ENCODE measurements around the gene PDE1A. TPM values are rescaled to one million over a fixed set of nuclear protein-coding genes. Genes with fewer than 3 reads are reported as not detected.

The PDE1A gene
- total RNA-seq, 1 donor from 2014 or later: 11.4 TPM

DNA sequence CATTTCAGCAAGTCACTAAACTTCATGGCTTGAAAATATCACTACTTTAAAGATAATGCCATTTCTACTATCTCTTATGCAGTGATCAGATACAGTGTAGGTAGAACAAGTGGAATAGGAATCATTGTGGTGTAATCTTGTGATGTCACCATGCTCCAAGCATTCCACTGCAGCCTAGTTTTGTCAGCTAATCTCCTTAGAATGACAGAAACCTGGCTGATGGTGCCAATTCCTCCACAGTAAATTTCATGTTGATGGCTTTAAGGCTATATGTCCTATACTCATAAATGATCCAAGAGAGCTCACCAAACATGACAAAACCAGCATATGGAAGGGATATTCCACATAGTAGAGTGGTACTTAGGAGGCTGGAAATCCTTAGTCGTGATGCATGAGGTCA lies 184.9 kb downstream of the PDE1A start:
- DNase-seq: no peak
- intact Hi-C loops (cut with DNase I): no loop called here
- ATAC-seq (ENCODE audit: poor library complexity): peak; percentile 39

DNA sequence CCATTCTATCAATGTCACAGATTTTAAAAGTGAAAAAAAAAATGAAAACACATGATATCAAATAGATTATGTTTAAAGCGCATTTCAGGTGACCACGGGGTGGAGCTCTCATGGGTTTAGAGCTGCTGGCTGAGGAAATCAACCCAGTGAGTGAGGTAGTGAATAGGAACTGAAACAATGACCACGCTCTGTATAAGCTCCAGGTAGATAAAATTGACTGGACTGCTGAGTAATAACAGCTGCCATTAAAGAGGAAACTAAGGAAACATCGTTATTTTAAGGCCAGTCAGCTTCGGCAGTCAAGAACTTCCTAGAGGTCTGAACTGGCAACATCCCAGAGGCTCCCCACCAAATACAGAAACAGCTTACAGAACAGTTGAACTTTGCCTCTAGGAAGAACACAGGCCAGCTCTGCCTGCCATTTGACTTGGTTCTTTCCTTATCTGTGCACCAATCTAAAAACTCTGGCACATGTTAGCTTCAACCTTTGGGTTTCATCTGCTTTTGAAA lies 185.9 kb downstream of the PDE1A start:
- intact Hi-C loops (cut with DNase I): no loop called here
- ATAC-seq (ENCODE audit: poor library complexity) (peak; percentile 67), DNase-seq (no peak)

DNA sequence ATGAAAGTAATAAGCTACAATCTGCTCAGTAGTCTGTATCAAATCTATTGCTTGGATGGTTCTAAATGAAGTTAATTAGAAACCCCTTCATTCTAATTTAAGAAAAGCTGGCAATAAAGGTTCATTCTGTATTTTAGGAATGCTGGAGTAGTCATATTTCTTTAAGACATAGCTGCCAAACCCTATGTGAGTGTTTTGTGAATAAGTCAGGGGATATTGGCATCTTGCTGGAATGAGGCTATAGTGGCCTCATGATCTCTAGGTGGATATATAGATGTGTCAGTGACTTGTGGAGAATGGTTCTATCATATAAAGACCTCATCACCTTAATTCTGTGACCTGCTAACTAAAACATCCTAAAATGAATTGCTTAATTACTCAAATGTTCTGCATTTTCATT lies 196.3 kb downstream of the PDE1A start:
- DNase-seq (no peak), ATAC-seq (ENCODE audit: poor library complexity) (no peak)
- intact Hi-C loops (cut with DNase I): no loop called here

GRCh38 chr2:182229297-182229696 lies 197.5 kb downstream of the PDE1A start:
- intact Hi-C loops (cut with DNase I): no loop called here
- ATAC-seq (ENCODE audit: poor library complexity) (no peak), DNase-seq (no peak)

- no peak for DNase-seq
- ATAC-seq (ENCODE audit: poor library complexity): no peak
- intact Hi-C loops (cut with DNase I): no loop called here
These were observed 198.1 kb downstream of the PDE1A start for GRCh38 chr2:182228741-182229140.

GRCh38 chr2:182228073-182228473 lies 198.8 kb downstream of the PDE1A start:
- no peak for DNase-seq
- intact Hi-C loops (cut with DNase I): no loop called here
- peak; percentile 85 for ATAC-seq (ENCODE audit: poor library complexity)

GRCh38 chr2:182226807-182227206 lies 200.0 kb downstream of the PDE1A start:
- ATAC-seq (ENCODE audit: poor library complexity): no peak
- intact Hi-C loops (cut with DNase I): no loop called here
- DNase-seq: no peak

GRCh38 chr2:182224669-182225068 lies 202.2 kb downstream of the PDE1A start:
- DNase-seq (no peak), ATAC-seq (ENCODE audit: poor library complexity) (peak; percentile 66)
- intact Hi-C loops (cut with DNase I): no loop called here

DNA sequence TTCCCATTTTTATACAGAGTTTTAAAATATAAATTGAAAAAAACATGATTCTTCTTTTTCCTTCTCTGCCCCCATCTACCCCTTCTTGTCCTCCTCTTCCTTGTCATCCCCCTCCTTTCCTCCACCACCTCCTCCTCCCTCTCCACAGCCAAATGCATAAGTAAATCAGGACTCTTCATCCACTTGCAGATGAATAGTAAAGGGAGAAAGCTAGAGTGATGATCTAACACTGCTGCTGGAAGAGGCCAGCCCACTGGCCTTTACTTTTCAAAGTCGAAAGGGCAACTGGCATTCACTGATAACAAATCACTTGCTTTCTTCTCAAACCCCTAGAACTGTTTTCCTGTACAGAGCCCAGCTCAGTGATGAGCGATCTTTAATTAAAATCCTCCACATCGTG lies 205.8 kb downstream of the PDE1A start:
- intact Hi-C loops (cut with DNase I): no loop called here
- no peak for ATAC-seq (ENCODE audit: poor library complexity)
- no peak for DNase-seq

- ATAC-seq (ENCODE audit: poor library complexity) (no peak), DNase-seq (no peak)
- intact Hi-C loops (cut with DNase I): no loop called here
These were observed 206.5 kb downstream of the PDE1A start for GRCh38 chr2:182220335-182220734.

DNA sequence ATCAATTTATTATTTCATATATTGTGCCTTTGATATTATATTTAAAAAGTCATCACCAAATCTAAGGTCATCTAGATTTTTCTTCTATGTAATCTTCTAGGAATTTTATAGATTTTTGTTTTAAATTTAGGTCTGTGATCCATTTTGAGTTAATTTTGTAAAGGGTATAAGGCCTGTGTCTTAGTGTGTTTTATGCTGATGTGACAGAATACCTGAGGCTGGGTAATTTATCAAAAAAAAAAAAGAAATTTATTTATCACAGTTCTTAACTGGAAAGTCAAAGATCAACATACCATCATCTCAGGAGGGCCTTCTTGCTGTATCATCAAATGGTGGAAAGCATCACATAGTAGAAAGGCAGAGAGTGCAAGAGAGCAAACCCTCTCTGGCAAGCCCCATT lies 216.2 kb downstream of the PDE1A start:
- DNase-seq (no peak), ATAC-seq (ENCODE audit: poor library complexity) (no peak)
- intact Hi-C loops (cut with DNase I): no loop called here

DNA sequence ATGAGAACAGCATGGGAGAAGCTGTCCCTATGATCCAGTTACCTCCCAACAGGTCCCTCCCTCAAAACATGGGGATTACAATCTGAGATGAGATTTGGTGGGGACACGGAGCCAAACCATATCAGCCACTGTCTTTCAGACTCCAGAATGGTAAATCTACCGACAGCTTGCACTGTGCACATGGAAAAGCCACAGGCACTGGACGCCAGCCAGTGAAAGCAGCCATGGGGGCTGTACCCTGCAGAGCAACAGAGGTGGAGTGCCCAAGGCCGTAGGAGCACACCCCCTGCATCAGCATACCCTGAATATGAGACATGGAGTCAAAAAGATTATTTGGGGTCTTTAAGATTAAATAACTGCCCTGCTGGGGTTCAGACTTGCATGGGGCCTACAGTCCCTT lies 218.4 kb downstream of the PDE1A start:
- DNase-seq: no peak

DNA sequence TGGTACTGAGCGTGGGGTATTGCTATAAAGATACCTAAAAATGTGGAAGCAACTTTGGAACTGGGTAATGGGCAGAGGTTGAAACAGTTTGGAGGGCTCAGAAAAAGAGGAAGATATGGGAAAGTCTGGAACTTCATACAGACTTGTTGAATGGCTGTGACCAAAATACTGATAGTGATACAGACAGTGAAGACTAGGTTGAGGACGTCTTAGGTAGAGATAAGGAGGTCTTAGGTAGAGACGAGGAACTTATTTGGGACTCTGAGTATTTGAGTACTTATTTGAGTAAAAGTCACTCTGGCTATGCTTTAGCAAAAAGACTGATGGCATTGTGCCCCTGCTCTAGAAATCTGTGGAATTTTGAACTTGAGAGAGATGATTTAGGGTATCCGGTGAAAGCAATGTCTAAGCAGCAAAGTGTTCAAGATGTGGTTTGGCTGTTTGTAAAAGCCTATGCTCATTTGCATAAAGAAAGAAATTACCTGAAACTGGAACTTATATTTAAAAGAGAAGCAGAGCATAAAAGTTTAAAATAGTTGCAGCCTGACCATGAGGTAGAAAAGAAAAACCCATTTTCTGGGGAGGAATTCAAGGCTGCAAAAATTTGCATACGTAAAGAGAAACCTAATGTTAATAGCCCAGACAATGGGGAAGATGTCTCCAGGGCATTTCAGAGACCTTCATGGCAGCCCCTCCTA lies 219.6 kb downstream of the PDE1A start:
- DNase-seq (no peak), ATAC-seq (ENCODE audit: poor library complexity) (no peak)
- intact Hi-C loops (cut with DNase I): no loop called here

More for the DNA sequence above, 218.4 kb downstream of the PDE1A start:
- intact Hi-C loops (cut with DNase I): no loop called here
- no peak for ATAC-seq (ENCODE audit: poor library complexity)

GRCh38 chr2:182197529-182197928 lies 229.3 kb downstream of the PDE1A start:
- ATAC-seq (ENCODE audit: poor library complexity) (no peak), DNase-seq (no peak)
- intact Hi-C loops (cut with DNase I): no loop called here

GRCh38 chr2:182193291-182193690 lies 233.5 kb downstream of the PDE1A start:
- DNase-seq (no peak), ATAC-seq (ENCODE audit: poor library complexity) (no peak)
- intact Hi-C loops (cut with DNase I): no loop called here

- DNase-seq (no peak), ATAC-seq (ENCODE audit: poor library complexity) (no peak)
- intact Hi-C loops (cut with DNase I): no loop called here
These were observed 235.8 kb downstream of the PDE1A start for GRCh38 chr2:182191061-182191460.

GRCh38 chr2:182187130-182187529 lies 239.7 kb downstream of the PDE1A start:
- no peak for DNase-seq
- ATAC-seq (ENCODE audit: poor library complexity): peak; percentile 73
- intact Hi-C loops (cut with DNase I): loop anchor here (5.0 kb wide), 1 partner anchor 460 kb away; no protein-coding TSS in a partner anchor

DNA sequence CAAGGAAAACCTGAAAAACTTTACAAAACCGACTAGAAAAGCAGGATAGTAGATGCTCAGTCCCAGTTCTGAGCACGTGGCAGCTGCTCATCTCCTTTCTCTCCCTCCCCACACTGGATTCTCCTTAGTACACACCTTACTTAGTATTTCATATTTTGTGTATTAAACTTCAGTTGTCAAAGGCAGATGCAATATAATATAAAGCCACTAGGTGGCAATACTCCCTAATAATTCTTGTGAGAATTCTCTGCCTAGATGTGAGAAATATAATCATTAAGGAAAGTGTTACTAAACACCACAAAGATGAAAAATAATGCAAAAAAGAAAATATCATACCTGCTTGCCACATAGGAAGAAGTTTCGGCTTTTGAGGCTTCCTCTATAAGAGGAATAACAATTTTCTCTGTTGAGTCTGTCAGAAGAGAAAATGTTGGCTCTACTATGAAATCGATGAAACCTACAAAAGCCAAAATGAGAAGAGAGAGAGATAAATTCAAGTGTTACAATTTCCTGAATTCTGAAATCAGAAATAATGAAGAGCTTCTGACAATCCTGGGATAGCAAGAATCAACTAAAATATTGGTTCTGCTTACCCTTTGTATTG lies 240.6 kb downstream of the PDE1A start:
- no peak for DNase-seq
- intact Hi-C loops (cut with DNase I): loop anchor here (5.0 kb wide), 1 partner anchor 461 kb away; no protein-coding TSS in a partner anchor
- peak; percentile 75 for ATAC-seq (ENCODE audit: poor library complexity)

DNA sequence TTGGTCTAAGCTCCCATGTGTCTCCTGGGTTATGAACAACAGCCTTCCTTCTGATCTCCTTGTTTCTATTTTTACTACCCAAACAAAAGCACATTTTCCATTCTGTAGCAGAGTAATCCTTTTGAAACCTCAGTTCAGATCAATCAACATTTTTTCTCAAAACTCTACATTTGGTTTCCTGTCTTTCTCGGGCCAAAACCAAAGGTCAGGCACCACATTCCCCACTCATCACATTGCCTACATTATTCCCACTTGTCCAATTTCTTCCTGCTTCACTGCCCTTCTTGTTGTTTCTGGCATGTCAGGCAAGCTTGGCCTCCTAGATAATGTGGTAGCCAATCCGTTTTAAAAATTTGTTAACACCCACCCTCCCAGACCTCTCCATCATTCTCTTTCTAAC lies 244.4 kb downstream of the PDE1A start:
- ATAC-seq (ENCODE audit: poor library complexity) (no peak), DNase-seq (no peak)
- intact Hi-C loops (cut with DNase I): no loop called here

- ATAC-seq (ENCODE audit: poor library complexity): no peak
- intact Hi-C loops (cut with DNase I): no loop called here
- DNase-seq: no peak
These were observed 245.5 kb downstream of the PDE1A start for GRCh38 chr2:182181381-182181780.

Measured in Right ventricle myocardium superior (tissue), 1 donor.